Panc1 (cell line): Measurements from ENCODE around the gene GARS1. TPM values are rescaled to one million over a fixed set of nuclear protein-coding genes. Genes with fewer than 3 reads are reported as not detected.

Experiments
- ATAC-seq: fragments of 200-7000 bp; cut with Tn5 transposase; 2 replicates; pipeline ENCODE4 v1.9.1; 2020; ENCODE audit warnings: mild to moderate bottlenecking, moderate library complexity
- BruUV-seq: library from RNA; stranded (reverse); fragments of 400-500 nt; replicated peaks from 2 replicates; lab custom pipeline; 2021; lab: Mats Ljungman, UMichigan
- CTCF ChIA-PET: fragments of 300-600 bp; sonication (Branson Sonifier 250); formaldehyde crosslinking; loops from one replicate; lab custom pipeline; 2022; ENCODE audit warnings: antibody characterized with exemption; lab: Charles Lee
- POLR2A ChIA-PET: fragments of 300-600 bp; sonication (Branson Sonifier 250); formaldehyde crosslinking; loops from one replicate; lab custom pipeline; 2022; ENCODE audit warnings: antibody characterized with exemption; lab: Charles Lee
- DNase-seq: peaks from one replicate; pipeline ENCODE4 v3.0.0-alpha.2; 2010; ENCODE audit warnings: low read depth, low spot score
- H3K27ac ChIP-seq: 2 replicates; pipeline ENCODE4 v1.5.1; 2011; ENCODE audit warnings: mild to moderate bottlenecking, low read length, inconsistent platforms
- H3K27me3 ChIP-seq: fragments of 200-500 bp; sonication (Bioruptor generic); 2 replicates; pipeline ENCODE4 v1.6.0; 2014; ENCODE audit warnings: low read length, inconsistent platforms; ENCODE audit not compliant: control insufficient read depth, insufficient read depth
- H3K36me3 ChIP-seq: fragments of 200-500 bp; sonication (Bioruptor generic); 2 replicates; pipeline ENCODE4 v1.5.1; 2014; ENCODE audit warnings: inconsistent platforms, mild to moderate bottlenecking, low read length, moderate library complexity; ENCODE audit not compliant: control insufficient read depth, insufficient read depth
- H3K4me1 ChIP-seq: 2 replicates; pipeline ENCODE4 v1.5.1; 2011; ENCODE audit warnings: inconsistent platforms, mild to moderate bottlenecking, low read length, moderate library complexity; ENCODE audit not compliant: control insufficient read depth, insufficient read depth
- H3K4me3 ChIP-seq, 2 experiments: 2 replicates each; pipeline ENCODE4 v1.5.1; 2011 to 2012; ENCODE audit warnings: low read depth in 2 of 2, low read length in 2 of 2, mild to moderate bottlenecking in 2 of 2, inconsistent platforms in 1 of 2, moderate library complexity in 1 of 2
- H3K9me3 ChIP-seq: fragments of 200-500 bp; sonication (Bioruptor generic); 2 replicates; pipeline ENCODE4 v1.5.1; 2014; ENCODE audit warnings: low read depth, mild to moderate bottlenecking, inconsistent platforms, low read length, moderate library complexity; ENCODE audit not compliant: control insufficient read depth, insufficient read depth
- POLR2AphosphoS5 ChIP-seq: IDR thresholded peaks from 2 replicates; pipeline ENCODE4 v1.6.1; 2012; ENCODE audit warnings: mild to moderate bottlenecking, low read depth, low read length, moderate library complexity
- SIN3A ChIP-seq: IDR thresholded peaks from 2 replicates; pipeline ENCODE4 v1.6.1; 2012; ENCODE audit warnings: low read depth, mild to moderate bottlenecking, low read length, moderate library complexity, borderline replicate concordance; ENCODE audit not compliant: insufficient read depth
- TCF7L2 ChIP-seq: IDR thresholded peaks from 2 replicates; pipeline ENCODE4 v1.6.1; 2011; ENCODE audit warnings: mild to moderate bottlenecking, low read depth, low read length, inconsistent platforms
- in situ Hi-C: cut with HindIII; loops from 2 replicates; pipeline ENCODE4 v1.10.0; 2016; ENCODE audit warnings: low sequenced_read_pairs, low pct_unique_long_range_greater_than_20kb
- intact Hi-C: fragments of 100-400 bp; cut with micrococcal nuclease; formaldehyde crosslinking; loops from one replicate; pipeline ENCODE4 v1.10.0; 2022; ENCODE audit not compliant: unreplicated experiment
- total RNA-seq: library from RNA; stranded (reverse); gene quantifications from one replicate; pipeline ENCODE4 v1.2.1, GENCODE V29; 2021; ENCODE audit not compliant: unreplicated experiment
- TF ChIP-seq, protein P1 (sequence below), 2 experiments: IDR thresholded peaks; 2 replicates each; pipeline ENCODE4 v1.6.1; 2011 to 2012; ENCODE audit warnings: low read depth in 2 of 2, control low read depth in 1 of 2, low read length in 1 of 2, mild to moderate bottlenecking in 1 of 2, moderate library complexity in 1 of 2; ENCODE audit not compliant: insufficient read depth in 1 of 2
- TF ChIP-seq, protein P2 (sequence below): fragments of 450-650 bp; IDR thresholded peaks from 2 replicates; pipeline ENCODE4 v1.5.1; 2017; ENCODE audit warnings: mild to moderate bottlenecking

GARS1 gene
- total RNA-seq, 1 experiment from 2014 or later: 271 TPM

- ChIA-PET CTCF (interaction anchor here (0.6 to 2.0 kb wide), 10 partner anchors 13 to 399 kb away, joined by 3 to 14 read pairs (median 5); no protein-coding TSS in a partner anchor), POLR2A (no interaction called here)
- no TSS peak for BruUV-seq
- H3K9me3 ChIP-seq: no peaks in the 10 kb centered on the region
- H3K4me3 ChIP-seq: no peak overlapping the region
- H3K27ac ChIP-seq: no peak overlapping the region
- in situ Hi-C loops: no loop called here
- DNase-seq: no peak
- 0 out of 2 replicates have a peak, but pooled peaks have one; percentile 22 for TF ChIP-seq TCF7L2
- no peak for TF ChIP-seq SIN3A
- TF ChIP-seq, protein P1, sequence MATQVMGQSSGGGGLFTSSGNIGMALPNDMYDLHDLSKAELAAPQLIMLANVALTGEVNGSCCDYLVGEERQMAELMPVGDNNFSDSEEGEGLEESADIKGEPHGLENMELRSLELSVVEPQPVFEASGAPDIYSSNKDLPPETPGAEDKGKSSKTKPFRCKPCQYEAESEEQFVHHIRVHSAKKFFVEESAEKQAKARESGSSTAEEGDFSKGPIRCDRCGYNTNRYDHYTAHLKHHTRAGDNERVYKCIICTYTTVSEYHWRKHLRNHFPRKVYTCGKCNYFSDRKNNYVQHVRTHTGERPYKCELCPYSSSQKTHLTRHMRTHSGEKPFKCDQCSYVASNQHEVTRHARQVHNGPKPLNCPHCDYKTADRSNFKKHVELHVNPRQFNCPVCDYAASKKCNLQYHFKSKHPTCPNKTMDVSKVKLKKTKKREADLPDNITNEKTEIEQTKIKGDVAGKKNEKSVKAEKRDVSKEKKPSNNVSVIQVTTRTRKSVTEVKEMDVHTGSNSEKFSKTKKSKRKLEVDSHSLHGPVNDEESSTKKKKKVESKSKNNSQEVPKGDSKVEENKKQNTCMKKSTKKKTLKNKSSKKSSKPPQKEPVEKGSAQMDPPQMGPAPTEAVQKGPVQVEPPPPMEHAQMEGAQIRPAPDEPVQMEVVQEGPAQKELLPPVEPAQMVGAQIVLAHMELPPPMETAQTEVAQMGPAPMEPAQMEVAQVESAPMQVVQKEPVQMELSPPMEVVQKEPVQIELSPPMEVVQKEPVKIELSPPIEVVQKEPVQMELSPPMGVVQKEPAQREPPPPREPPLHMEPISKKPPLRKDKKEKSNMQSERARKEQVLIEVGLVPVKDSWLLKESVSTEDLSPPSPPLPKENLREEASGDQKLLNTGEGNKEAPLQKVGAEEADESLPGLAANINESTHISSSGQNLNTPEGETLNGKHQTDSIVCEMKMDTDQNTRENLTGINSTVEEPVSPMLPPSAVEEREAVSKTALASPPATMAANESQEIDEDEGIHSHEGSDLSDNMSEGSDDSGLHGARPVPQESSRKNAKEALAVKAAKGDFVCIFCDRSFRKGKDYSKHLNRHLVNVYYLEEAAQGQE (IDR thresholded peaks at IDR 0.05; ENCODE audit: insufficient read depth in 1 of 2, low read depth in 2 of 2, low read length in 1 of 2): no peak
- no peaks in the 10 kb centered on the region; the same call in 1 of the 2 replicates for H3K4me1 ChIP-seq
- H3K27me3 ChIP-seq: no peaks in the 10 kb centered on the region
- intact Hi-C loops: loop anchor here (5.0 kb wide), 3 partner anchors 51 to 401 kb away; no protein-coding TSS in a partner anchor
- H3K36me3 ChIP-seq: no peaks in the 10 kb centered on the region
- 0 out of 2 replicates have a peak, but pooled peaks have one; percentile 29 for ATAC-seq
Measured at GRCh38 chr7:30563326-30563942, 31.2 kb upstream of the GARS1 start.

- peak; percentile 98 for ATAC-seq
- H3K4me3 ChIP-seq: no peak overlapping the region
- BruUV-seq: no TSS peak
- H3K27me3 ChIP-seq: no peaks in the 10 kb centered on the region
- no peaks in the 10 kb centered on the region for H3K36me3 ChIP-seq
- POLR2A ChIA-PET: no interaction called here
- CTCF ChIA-PET: interaction anchor here (0.6 to 2.0 kb wide), 12 partner anchors 14 to 400 kb away, joined by 3 to 14 read pairs (median 5); partner anchors contain the start of gene GGCT
- no peaks in the 10 kb centered on the region for H3K9me3 ChIP-seq
- H3K27ac ChIP-seq: no peak overlapping the region
- in situ Hi-C loops (no loop called here), intact Hi-C loops (loop anchor here (2.0 to 5.0 kb wide), 4 partner anchors 52 to 402 kb away; no protein-coding TSS in a partner anchor)
- DNase-seq: peak; percentile 76
- no peaks in the 10 kb centered on the region; the same call in 1 of the 2 replicates for H3K4me1 ChIP-seq
- TF ChIP-seq SIN3A: no peak
- TF ChIP-seq, protein P1 (IDR thresholded peaks at IDR 0.05; ENCODE audit: insufficient read depth in 1 of 2, low read depth in 2 of 2, low read length in 1 of 2): no peak
- no peak for TF ChIP-seq TCF7L2
- no peak for TF ChIP-seq POLR2AphosphoS5
- TF ChIP-seq, protein P2, sequence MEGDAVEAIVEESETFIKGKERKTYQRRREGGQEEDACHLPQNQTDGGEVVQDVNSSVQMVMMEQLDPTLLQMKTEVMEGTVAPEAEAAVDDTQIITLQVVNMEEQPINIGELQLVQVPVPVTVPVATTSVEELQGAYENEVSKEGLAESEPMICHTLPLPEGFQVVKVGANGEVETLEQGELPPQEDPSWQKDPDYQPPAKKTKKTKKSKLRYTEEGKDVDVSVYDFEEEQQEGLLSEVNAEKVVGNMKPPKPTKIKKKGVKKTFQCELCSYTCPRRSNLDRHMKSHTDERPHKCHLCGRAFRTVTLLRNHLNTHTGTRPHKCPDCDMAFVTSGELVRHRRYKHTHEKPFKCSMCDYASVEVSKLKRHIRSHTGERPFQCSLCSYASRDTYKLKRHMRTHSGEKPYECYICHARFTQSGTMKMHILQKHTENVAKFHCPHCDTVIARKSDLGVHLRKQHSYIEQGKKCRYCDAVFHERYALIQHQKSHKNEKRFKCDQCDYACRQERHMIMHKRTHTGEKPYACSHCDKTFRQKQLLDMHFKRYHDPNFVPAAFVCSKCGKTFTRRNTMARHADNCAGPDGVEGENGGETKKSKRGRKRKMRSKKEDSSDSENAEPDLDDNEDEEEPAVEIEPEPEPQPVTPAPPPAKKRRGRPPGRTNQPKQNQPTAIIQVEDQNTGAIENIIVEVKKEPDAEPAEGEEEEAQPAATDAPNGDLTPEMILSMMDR: peak; percentile 92
Measured at GRCh38 chr7:30564243-30564892, 30.3 kb upstream of the GARS1 start.
